B cell (primary cell): Measurements from ENCODE around the gene IRS2. TPM values are rescaled to one million over a fixed set of nuclear protein-coding genes. Genes with fewer than 3 reads are reported as not detected.

Experiments
- ATAC-seq: fragments of 200-7000 bp; cut with Tn5 transposase; one replicate; pipeline ENCODE4 v1.10.0; 2021; ENCODE audit warnings: low read depth, mild to moderate bottlenecking, moderate number of reproducible peaks, moderate library complexity
- CTCF ChIA-PET: fragments of 350-600 bp; sonication (Branson Sonifier 250); formaldehyde crosslinking; loops from one replicate; lab custom pipeline; 2021; ENCODE audit warnings: antibody characterized with exemption, inconsistent platforms; lab: Charles Lee
- POLR2A ChIA-PET: fragments of 350-600 bp; sonication (Branson Sonifier 250); formaldehyde crosslinking; loops from one replicate; lab custom pipeline; 2021; ENCODE audit warnings: antibody characterized with exemption; lab: Charles Lee
- DNase-seq: peaks from one replicate; pipeline ENCODE4 v3.0.0; 2013
- H2AFZ ChIP-seq: 2 replicates; pipeline ENCODE4 v1.6.1; 2012; ENCODE audit warnings: mild to moderate bottlenecking, low read depth, low read length; ENCODE audit not compliant: insufficient read depth, poor library complexity, severe bottlenecking
- H3K27ac ChIP-seq, 2 donors: 1 replicate in 1 of 2; 2 replicates in 1 of 2; pipeline ENCODE4 v1.5.1; 2012 to 2013; ENCODE audit warnings: low read length in 2 of 2, mild to moderate bottlenecking in 2 of 2, moderate library complexity in 1 of 2
- H3K27me3 ChIP-seq, 4 experiments: fragments of 200-600 bp in 1 of 4; sonication (generic) in 1 of 4; replicated peaks in 1 of 4; 1 replicate in 2 of 4; 2 replicates in 2 of 4; pipeline versions ENCODE4 v1.6.1 to v1.7.0; 2013 to 2016; ENCODE audit warnings: low read length in 3 of 4, mild to moderate bottlenecking in 2 of 4, mixed read lengths in 1 of 4, moderate library complexity in 1 of 4; ENCODE audit not compliant: insufficient read depth in 4 of 4, control insufficient read depth in 3 of 4; ENCODE audit errors: control extremely low read depth in 1 of 4
- H3K36me3 ChIP-seq, 2 experiments: replicated peaks in 1 of 2; 1 replicate in 1 of 2; 2 replicates in 1 of 2; pipeline versions ENCODE4 v1.6.1 to v1.7.1; 2013; ENCODE audit warnings: low read length in 1 of 2; ENCODE audit not compliant: insufficient read depth in 2 of 2, control insufficient read depth in 1 of 2; ENCODE audit errors: control extremely low read depth in 1 of 2, extremely low read depth in 1 of 2
- H3K4me1 ChIP-seq, 2 donors: fragments of 200-600 bp in 1 of 2; sonication (generic) in 1 of 2; 1 replicate in 1 of 2; 2 replicates in 1 of 2; pipeline versions ENCODE4 v1.5.1 to v1.6.1; 2013 to 2017; ENCODE audit warnings: low read length in 2 of 2; ENCODE audit not compliant: control insufficient read depth in 2 of 2, insufficient read depth in 2 of 2
- H3K4me2 ChIP-seq: replicated peaks from 2 replicates; pipeline ENCODE3; 2012; ENCODE audit warnings: mild to moderate bottlenecking, low read depth, low read length; ENCODE audit not compliant: poor library complexity, severe bottlenecking
- H3K4me3 ChIP-seq, 5 experiments: fragments of 200-600 bp in 1 of 5; sonication (generic) in 1 of 5; 1 replicate in 3 of 5; 2 replicates in 2 of 5; pipeline versions ENCODE4 v1.5.1 to v1.7.0; 2011 to 2016; ENCODE audit warnings: low read length in 4 of 5, mild to moderate bottlenecking in 4 of 5, low read depth in 2 of 5, control low read depth in 1 of 5, moderate library complexity in 1 of 5; ENCODE audit not compliant: insufficient read depth in 1 of 5; ENCODE audit errors: control extremely low read depth in 1 of 5, extremely low read depth in 1 of 5
- H3K79me2 ChIP-seq: fragments of 200-600 bp; sonication (generic); one replicate; pipeline ENCODE4 v1.6.0; 2016; ENCODE audit warnings: low read length; ENCODE audit not compliant: control insufficient read depth, insufficient read depth
- H3K9ac ChIP-seq: fragments of 200-600 bp; sonication (generic); 2 replicates; pipeline ENCODE4 v1.6.1; 2017; ENCODE audit warnings: mild to moderate bottlenecking, low read length, moderate library complexity
- H3K9me3 ChIP-seq, 3 donors: one replicate each; pipeline versions ENCODE4 v1.6.1 to v1.7.1; 2013; ENCODE audit warnings: low read length in 2 of 3; ENCODE audit not compliant: control insufficient read depth in 2 of 3, insufficient read depth in 1 of 3; ENCODE audit errors: control extremely low read depth in 1 of 3
- H4K20me1 ChIP-seq: 2 replicates; pipeline ENCODE4 v1.6.0; 2012; ENCODE audit warnings: mild to moderate bottlenecking, low read length; ENCODE audit not compliant: insufficient read depth, control insufficient read depth, poor library complexity, severe bottlenecking
- H3K27ac Mint-ChIP-seq: one replicate; pipeline ENCODE4 v1.8.0; 2021; ENCODE audit warnings: mixed read lengths
- H3K27me3 Mint-ChIP-seq: one replicate; pipeline ENCODE4 v1.8.0; 2021; ENCODE audit warnings: mixed read lengths
- H3K4me1 Mint-ChIP-seq: one replicate; pipeline ENCODE4 v1.8.0; 2021; ENCODE audit warnings: mixed read lengths
- H3K4me3 Mint-ChIP-seq: one replicate; pipeline ENCODE4 v1.8.0; 2021; ENCODE audit warnings: mixed read lengths
- H3K9me3 Mint-ChIP-seq: one replicate; pipeline ENCODE4 v1.8.0; 2022; ENCODE audit warnings: mixed read lengths; ENCODE audit not compliant: insufficient read depth
- EZH2 ChIP-seq: IDR thresholded peaks from 2 replicates; pipeline ENCODE4 v1.6.1; 2012; ENCODE audit warnings: borderline replicate concordance, low read depth, mild to moderate bottlenecking, moderate library complexity, low read length; ENCODE audit not compliant: insufficient read depth, poor library complexity, severe bottlenecking
- WGBS: methylation state at CpG from one replicate; pipeline ENCODE4 v1.1.5; 2013; ENCODE audit warnings: missing lambda C conversion rate; ENCODE audit not compliant: insufficient coverage; 5-methylcytosine and 5-hydroxymethylcytosine counted together
- intact Hi-C: fragments of 100-400 bp; cut with micrococcal nuclease; formaldehyde crosslinking; loops from one replicate; pipeline ENCODE4 v1.10.0; 2022
- polyA plus RNA-seq: library from polyadenylated mRNA; depleted of rRNA; stranded (reverse); fragments of >200 nt; gene quantifications from 2 replicates; pipeline ENCODE4 v1.2.3, GENCODE V29; 2012
- total RNA-seq, 2 donors: library from RNA; stranded (reverse); fragments of 120-200 nt in 1 of 2; gene quantifications; 1 replicate in 1 of 2; 2 replicates in 1 of 2; pipeline versions ENCODE4 v1.2.3 to v1.2.4, GENCODE V29; 2013 to 2022
- TF ChIP-seq, protein P1 (sequence below): fragments of 200-600 bp; IDR thresholded peaks from one replicate; pipeline ENCODE4 v1.8.0; 2022; ENCODE audit warnings: antibody characterized with exemption, mild to moderate bottlenecking

The IRS2 gene
- total and polyA plus RNA-seq, 2 donors (not counting 1 experiment from before 2014, with no cell fraction given): 5.8 to 26.9 TPM

DNA sequence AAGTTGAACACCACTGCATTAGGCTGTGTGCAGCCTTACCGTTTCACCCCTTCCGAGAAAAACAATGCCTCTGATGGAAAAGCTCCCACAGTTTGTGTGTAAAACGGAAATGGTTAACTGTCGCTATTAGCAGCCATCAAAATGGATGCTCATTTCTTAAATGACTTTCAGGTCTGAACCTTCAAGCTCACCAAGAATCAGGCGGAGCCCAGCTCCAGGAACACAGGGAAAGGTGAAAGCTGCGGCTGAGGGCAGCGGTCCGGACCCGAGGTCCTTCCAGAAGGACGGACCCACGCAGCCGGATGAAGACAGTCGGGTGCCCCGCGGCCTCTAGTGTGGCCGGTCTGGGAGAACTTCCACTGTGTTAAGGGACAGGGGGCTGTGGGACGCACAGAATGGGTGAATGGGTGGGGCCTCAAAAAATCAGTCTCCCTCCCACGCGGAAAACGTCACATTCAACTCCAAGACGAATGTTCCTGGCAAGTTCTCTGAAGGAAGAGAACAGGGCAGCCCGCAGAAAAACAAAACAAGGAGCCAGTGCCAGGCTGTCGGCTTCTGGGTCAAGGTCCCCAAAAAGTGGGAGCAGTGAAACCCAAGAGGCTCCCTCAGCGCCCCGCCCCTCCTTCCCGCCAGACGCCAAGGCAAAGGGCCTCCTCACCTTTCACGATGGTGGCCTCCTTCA, 4.9 kb downstream of the IRS2 start:
- H3K27ac ChIP-seq: no peak overlapping the region
- ATAC-seq (no peak), DNase-seq (no peak)
- H3K9me3 Mint-ChIP-seq: no peaks in the 10 kb centered on the region
- H3K27ac Mint-ChIP-seq: no peak overlapping the region
- peaks cover 0 to 3% (median 0%) of the 10 kb centered on the region in 4 experiments for H3K27me3 ChIP-seq
- H3K4me3 ChIP-seq: no peak overlapping the region
- no peaks in the 10 kb centered on the region for H3K36me3 ChIP-seq
- no peak overlapping the region for H2AFZ ChIP-seq
- no peak for TF ChIP-seq EZH2
- TF ChIP-seq, protein P1, sequence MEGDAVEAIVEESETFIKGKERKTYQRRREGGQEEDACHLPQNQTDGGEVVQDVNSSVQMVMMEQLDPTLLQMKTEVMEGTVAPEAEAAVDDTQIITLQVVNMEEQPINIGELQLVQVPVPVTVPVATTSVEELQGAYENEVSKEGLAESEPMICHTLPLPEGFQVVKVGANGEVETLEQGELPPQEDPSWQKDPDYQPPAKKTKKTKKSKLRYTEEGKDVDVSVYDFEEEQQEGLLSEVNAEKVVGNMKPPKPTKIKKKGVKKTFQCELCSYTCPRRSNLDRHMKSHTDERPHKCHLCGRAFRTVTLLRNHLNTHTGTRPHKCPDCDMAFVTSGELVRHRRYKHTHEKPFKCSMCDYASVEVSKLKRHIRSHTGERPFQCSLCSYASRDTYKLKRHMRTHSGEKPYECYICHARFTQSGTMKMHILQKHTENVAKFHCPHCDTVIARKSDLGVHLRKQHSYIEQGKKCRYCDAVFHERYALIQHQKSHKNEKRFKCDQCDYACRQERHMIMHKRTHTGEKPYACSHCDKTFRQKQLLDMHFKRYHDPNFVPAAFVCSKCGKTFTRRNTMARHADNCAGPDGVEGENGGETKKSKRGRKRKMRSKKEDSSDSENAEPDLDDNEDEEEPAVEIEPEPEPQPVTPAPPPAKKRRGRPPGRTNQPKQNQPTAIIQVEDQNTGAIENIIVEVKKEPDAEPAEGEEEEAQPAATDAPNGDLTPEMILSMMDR: no peak
- H3K4me1 Mint-ChIP-seq: peaks cover 47% of the 10 kb centered on the region
- peaks cover 23 to 29% of the 10 kb centered on the region in 2 donors for H3K4me1 ChIP-seq
- peaks cover 34% of the 10 kb centered on the region for H3K79me2 ChIP-seq
- CTCF ChIA-PET: interaction anchor here (1.6 kb wide), 1 partner anchor 9 kb away, joined by 4 read pairs; no protein-coding TSS in a partner anchor
- WGBS: 97% methylated on average over 25 of the region's 28 CpGs
- no peak overlapping the region for H3K9ac ChIP-seq
- H3K9me3 ChIP-seq: peaks cover 0 to 12% (median 0%) of the 10 kb centered on the region in 3 donors
- no peaks in the 10 kb centered on the region for H3K27me3 Mint-ChIP-seq
- POLR2A ChIA-PET: no interaction called here
- H3K4me3 Mint-ChIP-seq: peak overlapping the region; percentile 56
- intact Hi-C loops: loop anchor here (10.0 kb wide), 1 partner anchor 933 kb away; the partner anchor contains the start of gene ING1
- peak overlapping the region; percentile 15 for H3K4me2 ChIP-seq
- peaks cover 63% of the 10 kb centered on the region for H4K20me1 ChIP-seq

DNA sequence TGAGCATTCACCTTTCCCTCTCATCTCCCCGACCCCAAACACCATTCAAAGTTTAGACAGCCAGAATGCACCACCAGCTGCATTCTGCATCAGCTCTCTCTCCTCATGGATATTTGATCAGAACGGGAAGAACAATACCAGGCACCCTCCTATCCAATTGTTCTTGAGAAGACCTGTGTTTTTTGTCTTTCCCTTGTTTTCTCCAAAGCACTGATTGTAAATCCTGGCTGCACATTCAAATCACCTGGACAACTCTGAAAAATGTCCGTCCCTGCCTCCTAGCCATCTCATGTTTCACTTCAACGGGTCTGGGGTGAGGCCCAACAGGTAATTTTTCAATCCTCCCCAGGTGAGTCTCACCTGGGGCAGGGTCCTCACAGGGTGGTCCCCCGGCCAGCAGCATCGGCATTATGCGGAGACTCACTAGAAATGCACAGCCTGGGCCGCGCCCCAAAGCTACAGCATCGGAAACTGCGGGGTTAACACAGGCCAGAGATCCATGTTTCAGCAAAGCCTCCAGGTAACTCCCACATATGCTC, 5.5 kb downstream of the IRS2 start:
- Histone ChIP-seq H3K9me3 (peaks cover 0 to 12% (median 0%) of the 10 kb centered on the region in 3 donors), H4K20me1 (peaks cover 63% of the 10 kb centered on the region), H3K79me2 (peaks cover 40% of the 10 kb centered on the region), H3K4me1 (peaks cover 23 to 29% of the 10 kb centered on the region in 2 donors), H3K4me2 (peak overlapping the region; percentile 15), H3K36me3 (no peaks in the 10 kb centered on the region), H3K27ac (no peak overlapping the region), H3K9ac (no peak overlapping the region), H3K27me3 (peaks cover 0 to 3% (median 0%) of the 10 kb centered on the region in 4 experiments), H3K4me3 (no peak overlapping the region), H2AFZ (no peak overlapping the region)
- no peak for ATAC-seq
- Mint-ChIP-seq H3K9me3 (no peaks in the 10 kb centered on the region), H3K27me3 (no peaks in the 10 kb centered on the region), H3K27ac (no peak overlapping the region), H3K4me1 (peaks cover 47% of the 10 kb centered on the region), H3K4me3 (peak overlapping the region; percentile 56)
- TF ChIP-seq, protein P1: no peak
- TF ChIP-seq EZH2: no peak
- POLR2A ChIA-PET: no interaction called here
- 91% methylated on average over 11 of the region's 11 CpGs for WGBS
- no peak for DNase-seq
- intact Hi-C loops: loop anchor here (10.0 kb wide), 1 partner anchor 934 kb away; the partner anchor contains the start of gene ING1
- CTCF ChIA-PET: interaction anchor here (1.6 kb wide), 2 partner anchors 9 to 10 kb away, joined by 3 to 4 read pairs; no protein-coding TSS in a partner anchor
